GM03348 (cell line): ENCODE measurements around the gene PYDC1.
"Not testable (repeated sequence)": the region's sequence is repeated elsewhere in the genome, so short reads cannot be mapped to it uniquely, and the experiment has no call there.

Source experiments
- DNase-seq: peaks from one replicate; pipeline ENCODE4 v3.0.0; 2012; ENCODE audit warnings: low spot score

The PYDC1 gene

DNA sequence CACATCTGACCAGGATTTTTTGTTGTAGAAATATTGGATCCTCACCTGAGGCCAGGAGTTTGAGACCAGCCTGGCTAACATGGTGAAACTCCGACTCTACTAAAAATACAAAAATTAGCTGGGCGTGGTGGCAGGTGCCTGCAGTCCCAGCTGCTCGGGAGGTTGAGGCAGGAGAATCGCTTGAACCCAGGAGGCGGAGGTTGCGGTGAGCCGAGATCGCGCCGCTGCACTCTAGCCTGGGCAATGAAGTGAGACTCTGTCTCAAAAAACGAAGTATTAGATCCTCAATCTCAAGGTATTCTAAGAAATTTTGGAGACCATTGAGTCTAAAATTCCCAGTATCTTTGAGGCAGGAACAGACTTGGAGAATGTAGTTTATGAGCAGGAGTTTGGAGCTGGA is 21.1 kb downstream of the PYDC1 start:
- DNase-seq = not testable (repeated sequence)

DNA sequence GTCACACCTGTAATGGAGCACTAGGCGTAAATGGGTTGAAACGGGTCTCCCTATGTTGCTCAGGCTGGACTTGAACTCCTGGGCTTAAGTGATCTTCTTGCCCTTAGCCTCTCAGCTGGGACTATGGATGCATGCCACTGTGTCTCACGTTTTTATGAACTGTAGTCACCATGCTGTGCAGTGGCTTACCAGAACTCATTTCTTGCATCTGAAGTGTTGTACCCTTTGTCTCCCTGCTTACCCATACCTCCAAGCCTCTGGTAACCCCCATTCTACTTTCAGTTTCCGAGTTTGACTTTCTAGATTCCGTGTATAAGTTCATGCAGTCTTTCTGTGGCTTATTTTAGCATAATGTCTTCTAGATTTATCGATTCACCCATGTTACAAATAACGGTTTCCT is 22.0 kb downstream of the PYDC1 start:
- DNase-seq = no peak

DNA sequence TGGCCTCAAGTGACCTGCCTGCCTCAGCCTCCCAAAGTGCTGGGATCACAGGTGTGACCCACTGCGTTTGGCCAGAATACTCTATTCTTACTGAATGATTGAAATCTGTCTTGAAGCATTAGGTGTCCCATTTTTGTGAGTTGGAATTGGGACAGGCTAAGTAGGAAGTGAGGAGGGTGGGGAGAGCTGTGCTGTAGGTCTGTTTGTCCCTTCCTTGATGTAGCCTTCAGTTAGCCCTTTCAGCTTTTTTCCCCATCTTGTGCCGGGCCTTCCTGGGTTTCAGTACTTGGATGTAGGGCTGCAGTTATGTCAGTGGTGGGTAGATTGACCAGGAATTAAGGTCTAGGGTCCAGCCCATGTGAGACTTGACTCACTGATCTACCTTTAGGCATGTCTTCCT is 23.1 kb downstream of the PYDC1 start:
- DNase-seq = no peak

DNA sequence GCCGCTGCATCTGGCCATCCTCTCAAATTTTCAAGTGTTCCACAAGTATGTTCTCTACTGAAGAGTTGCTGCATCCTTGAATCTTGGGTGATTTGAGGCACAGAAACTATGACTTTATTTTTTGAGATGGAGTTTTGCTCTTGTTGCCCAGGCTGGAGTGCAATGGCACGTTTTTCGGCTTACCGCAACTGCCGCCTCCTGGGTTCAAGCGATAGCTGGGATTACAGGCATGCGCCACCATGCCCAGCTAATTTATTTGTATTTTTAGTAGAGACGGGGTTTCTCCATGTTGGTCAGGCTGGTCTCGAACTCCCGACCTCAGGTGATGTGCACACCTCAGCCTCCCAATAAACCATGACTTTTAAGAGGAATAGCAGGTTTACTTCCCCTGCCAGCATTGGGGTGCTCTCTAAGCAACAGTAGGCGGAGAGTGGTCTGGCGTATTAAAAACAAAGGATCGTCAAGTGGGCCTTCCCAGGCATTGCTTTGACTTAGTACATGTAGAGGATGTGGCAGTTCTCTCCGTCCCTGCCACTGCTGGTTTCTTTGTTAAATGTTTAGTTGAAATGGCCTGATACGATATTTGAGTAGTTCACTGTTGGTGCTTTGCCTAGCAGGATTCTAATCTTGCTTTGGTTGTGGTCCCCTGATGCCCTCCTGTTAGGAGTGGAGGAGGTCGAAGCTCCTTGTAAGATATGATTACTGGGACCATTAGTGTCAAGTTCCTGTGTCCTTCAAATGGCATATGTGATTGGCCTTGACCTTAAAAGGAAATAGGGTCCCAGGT is 23.9 kb downstream of the PYDC1 start:
- no peak for DNase-seq

DNA sequence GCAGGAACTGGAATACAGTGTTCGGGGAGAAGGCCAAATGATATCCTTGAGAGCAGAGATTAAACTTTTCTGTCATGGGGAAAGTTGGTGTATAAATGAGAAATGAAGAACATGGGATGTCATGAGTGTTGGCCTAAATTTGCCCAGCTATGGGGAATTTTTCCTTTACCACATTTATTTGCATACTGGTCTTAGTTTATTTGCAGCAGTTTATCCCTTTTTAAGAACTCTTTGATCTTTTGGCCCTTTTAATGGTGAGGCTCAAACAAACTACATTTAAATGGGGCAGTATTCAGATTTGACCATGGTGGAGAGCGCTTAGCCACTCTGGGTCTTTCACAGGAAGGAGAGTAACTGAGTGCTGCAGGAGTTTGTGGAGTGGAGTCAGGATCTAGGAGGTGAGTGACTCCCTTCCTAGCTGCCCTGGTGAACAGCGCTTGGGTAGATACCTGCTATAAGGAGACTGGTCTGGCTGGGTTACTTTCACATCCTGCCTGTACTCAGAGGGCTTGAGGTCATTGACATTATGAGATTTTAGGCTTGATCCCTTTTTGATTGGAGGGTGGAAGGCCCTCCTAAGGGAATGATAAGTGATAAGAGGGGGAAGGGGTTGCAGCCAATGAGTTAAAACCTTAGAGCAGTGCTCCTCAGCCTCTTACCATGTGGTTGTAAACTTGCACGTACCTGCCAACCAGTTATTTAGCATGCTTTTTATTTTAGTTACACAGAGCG is 25.1 kb downstream of the PYDC1 start:
- DNase-seq = no peak

DNA sequence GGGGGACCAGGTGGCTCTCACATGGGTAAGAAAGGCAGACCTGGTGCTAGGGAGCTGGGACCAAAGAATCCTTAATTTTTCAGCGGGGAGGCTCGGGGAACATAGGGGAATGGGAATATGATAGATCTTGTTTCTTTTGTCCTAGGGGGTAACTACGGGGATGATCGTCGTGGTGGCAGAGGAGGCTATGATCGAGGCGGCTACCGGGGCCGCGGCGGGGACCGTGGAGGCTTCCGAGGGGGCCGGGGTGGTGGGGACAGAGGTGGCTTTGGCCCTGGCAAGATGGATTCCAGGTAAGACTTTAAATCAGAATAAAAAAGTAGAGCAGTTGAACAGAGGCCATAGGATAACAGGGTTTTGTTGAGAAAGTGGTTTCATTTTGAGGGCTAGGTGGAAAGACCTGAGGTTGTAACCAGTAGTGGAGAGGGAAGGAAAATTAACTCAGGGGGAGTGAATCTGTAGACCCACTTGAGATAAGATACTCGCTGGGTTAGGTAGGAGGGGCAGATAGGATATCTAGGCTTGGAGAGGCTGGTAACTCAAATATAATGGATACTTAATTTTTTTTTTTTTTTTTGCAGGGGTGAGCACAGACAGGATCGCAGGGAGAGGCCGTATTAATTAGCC is 26.0 kb downstream of the PYDC1 start:
- DNase-seq = no peak

DNA sequence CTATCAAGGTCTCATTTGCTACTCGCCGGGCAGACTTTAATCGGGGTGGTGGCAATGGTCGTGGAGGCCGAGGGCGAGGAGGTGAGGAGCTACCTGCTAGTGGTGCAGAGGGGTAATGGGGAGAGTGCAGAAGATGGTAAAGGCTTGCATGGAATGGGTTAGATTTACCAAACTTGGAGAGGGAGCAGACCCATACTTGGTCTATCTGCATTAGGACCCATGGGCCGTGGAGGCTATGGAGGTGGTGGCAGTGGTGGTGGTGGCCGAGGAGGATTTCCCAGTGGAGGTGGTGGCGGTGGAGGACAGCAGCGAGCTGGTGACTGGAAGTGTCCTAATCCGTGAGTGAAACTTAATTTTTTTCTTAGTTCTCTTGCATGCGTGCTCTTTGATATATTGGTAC is 26.9 kb downstream of the PYDC1 start:
- no peak for DNase-seq

DNA sequence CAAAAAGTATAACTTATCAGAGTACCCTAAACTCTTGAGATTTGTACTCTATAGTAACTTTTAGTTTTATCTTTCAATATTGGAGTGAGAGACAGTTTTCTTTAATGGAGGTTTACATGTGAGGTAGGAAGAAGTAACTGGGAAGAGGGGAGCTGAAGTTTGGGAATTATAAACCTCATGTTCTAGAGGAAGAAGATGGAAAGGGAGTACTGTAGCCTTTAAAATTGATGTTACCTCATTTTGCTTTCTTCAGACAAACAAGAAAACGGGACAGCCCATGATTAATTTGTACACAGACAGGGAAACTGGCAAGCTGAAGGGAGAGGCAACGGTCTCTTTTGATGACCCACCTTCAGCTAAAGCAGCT is 27.5 kb downstream of the PYDC1 start:
- no peak for DNase-seq

DNA sequence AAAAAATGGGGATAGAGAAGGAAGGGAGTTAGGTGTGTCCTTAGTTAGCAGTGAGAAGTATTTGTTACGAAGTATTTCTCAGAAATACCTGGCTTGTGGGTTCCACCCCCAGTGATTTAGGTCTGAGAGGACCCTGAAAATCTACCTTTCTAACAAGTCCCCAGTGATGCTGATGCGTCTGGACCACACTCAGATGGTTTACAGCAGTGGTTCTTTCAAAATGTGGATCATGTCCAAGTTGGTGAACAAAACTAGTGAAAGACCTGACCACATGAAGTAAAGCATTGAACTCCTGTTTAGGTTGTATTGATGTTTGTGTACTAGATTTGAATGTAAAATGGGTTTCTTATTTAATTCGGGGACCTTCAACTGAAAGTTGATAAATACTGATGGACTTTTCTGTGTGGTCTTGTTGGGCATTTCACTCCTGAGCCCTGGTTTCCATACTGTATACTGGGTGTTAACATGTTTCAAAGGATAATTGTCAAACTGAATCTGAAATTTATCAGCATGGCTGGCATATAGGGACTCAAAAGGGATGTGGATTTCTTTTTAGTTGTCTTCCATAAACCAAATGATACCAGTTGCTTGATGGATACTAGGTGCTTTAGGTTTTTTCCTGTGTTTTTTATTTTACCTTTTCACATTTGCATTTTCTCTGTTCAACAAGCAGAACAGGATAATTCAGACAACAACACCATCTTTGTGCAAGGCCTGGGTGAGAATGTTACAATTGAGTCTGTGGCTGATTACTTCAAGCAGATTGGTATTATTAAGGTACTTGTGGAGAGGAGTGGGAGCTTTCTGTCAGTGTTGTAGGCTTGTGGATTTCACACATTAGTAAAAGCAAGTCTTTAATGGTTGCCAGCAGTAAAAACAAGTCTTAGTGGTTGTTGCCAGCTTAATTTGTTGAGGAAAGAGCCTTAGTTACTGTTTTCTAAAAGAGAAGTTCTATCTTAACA is 28.2 kb downstream of the PYDC1 start:
- DNase-seq = no peak

DNA sequence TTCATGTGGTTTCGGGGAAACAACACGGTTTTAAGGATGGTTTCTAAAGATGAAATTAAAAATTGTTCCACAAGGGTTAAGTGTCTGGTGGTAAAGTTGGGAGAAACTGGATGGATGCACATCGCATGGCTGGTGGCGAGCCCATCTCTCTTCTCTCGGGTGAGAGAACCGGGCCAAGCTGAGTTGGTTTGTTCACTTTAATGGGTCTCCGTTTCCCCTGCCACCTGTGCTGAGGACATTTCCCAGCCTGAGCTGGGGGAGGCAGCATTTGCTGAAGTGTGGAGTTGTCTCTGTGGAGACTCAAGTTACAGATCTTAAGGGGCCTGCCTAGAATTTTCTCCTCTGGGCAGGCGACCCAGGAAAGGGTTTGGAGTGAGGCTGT is 29.1 kb downstream of the PYDC1 start:
- DNase-seq = no peak

DNA sequence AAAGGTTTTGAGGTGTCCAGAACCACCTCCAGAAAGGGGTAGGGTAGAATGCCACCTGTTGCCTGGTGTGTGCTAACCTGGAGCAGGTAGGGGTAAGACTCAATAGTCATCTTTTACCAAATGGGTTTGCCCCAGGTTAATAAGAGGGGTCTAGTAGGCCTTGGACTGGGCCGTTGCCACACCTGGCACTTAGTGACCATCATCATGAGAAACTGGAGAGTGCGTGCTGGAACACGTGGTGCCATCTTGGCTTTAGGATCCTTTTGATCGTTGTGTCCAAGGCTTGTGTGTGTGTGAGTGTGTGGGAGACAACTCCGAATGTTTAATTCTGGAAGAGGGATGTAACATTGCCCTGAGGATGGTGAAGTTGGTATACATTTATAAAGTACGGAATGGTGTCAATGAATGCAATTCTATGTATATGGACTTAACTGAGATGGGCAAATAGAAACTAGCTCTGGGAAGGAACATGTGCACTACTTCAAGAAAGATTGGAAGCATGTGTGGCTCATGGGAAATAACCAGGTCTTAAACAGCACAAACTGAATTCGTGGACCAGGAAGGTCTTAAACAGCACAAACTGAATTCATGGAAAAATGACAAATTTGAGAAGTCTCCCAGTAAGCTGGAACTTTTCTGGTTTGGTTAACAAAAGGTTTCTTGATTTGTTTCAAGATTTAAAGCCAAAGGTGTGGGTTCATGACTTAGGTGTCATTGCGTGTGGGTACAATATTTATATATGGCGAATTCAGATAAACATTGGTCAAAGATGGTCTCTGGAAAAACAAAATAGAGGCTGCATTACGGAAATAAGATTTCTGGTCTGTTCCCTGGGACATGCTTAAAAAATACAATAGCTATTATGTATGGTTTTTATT is 29.8 kb downstream of the PYDC1 start:
- DNase-seq = no peak

DNA sequence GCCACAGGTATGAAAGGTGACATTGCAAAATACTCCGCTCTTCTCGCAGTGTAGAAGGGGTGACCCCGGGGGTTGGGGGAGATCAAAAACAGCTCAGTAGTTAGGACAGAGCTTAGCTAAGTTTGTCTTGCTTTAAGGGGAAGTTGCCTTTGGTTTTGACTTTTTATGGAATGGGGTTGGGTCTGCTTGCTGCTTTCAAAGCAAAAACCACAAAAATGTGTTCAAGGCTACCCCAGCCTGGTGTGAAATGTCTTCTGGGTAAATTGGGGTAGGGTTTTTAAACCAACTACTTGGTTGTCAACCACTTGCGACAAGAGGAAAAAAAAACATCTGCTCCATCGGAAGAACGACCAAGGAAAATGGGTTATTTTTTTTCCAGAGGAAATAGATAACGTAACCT is 30.8 kb downstream of the PYDC1 start:
- DNase-seq = no peak

DNA sequence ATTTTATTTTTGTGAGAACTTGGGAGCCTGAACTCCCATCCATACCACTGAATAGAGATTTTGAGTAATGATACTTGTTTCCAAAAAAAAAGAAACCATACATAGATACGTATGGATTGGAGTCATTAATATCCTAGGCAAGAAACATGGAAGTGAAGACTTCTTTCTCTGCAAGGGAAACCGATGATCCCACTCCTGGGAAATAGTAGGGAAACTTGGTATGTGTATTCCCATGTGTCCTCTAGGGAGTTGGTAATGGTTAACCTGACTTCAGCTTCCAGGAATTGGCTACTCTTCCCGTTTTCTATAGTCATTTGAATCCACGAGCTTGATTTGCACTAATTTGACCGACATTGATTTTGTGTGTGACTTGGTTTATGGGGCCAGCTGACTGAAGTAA is 31.6 kb downstream of the PYDC1 start:
- DNase-seq = no peak

DNA sequence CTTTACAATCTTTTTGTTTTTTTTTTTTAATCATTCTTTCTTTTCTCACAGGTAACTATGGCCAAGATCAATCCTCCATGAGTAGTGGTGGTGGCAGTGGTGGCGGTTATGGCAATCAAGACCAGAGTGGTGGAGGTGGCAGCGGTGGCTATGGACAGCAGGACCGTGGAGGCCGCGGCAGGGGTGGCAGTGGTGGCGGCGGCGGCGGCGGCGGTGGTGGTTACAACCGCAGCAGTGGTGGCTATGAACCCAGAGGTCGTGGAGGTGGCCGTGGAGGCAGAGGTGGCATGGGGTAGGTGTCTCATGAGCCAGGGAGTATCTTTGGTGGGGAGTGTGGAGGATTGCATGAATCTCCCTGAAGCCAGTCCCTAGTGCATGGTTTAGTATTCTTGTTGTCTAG is 32.0 kb downstream of the PYDC1 start:
- DNase-seq = no peak

DNA sequence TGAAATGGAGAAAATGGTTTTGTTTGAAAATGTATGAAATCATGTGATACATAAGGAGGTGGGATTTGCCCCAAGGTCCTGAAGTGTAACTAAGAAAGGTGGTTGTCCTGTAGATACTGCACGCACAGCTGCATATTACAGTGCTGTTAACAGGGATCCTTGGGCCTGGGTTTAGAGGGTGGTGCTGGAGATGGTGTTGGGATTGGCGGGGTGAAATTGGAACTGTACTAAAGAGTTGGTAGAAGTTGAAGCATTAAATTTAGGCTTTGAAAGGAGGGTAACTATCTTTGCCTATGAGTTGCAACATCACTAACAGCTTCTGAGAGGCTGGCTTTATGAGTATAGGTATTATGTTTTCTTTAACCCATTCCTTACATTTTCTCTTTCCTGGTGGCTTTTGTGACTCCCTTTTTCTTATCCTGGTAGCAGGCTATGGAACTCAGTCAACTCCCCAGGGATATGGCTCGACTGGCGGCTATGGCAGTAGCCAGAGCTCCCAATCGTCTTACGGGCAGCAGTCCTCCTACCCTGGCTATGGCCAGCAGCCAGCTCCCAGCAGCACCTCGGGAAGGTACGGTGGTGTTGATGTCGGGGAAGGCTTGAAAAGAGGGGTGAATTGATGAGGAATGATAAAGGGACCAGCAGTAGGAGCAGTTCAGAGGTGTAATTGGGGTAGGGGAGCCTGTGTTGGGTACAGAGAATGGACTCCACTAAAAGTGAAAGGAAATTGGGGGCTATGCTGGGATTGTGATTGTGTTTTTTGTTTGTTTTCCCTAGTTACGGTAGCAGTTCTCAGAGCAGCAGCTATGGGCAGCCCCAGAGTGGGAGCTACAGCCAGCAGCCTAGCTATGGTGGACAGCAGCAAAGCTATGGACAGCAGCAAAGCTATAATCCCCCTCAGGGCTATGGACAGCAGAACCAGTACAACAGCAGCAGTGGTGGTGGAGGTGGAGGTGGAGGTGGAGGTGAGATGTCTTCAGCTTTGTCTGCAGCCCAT is 33.2 kb downstream of the PYDC1 start:
- DNase-seq = no peak

DNA sequence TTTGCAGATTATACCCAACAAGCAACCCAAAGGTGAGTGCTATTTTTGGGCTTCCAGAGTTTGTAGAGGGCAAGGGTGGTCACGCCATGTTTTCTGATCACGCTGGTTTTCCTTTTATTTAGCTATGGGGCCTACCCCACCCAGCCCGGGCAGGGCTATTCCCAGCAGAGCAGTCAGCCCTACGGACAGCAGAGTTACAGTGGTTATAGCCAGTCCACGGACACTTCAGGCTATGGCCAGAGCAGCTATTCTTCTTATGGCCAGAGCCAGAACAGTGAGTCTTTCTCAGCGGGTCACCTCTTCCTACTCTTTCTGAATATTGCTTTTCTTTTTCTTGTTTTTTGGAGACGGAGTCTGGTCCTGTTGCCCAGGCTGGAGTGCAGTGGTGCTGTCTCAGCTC is 34.5 kb downstream of the PYDC1 start:
- peak; percentile 44 for DNase-seq

DNA sequence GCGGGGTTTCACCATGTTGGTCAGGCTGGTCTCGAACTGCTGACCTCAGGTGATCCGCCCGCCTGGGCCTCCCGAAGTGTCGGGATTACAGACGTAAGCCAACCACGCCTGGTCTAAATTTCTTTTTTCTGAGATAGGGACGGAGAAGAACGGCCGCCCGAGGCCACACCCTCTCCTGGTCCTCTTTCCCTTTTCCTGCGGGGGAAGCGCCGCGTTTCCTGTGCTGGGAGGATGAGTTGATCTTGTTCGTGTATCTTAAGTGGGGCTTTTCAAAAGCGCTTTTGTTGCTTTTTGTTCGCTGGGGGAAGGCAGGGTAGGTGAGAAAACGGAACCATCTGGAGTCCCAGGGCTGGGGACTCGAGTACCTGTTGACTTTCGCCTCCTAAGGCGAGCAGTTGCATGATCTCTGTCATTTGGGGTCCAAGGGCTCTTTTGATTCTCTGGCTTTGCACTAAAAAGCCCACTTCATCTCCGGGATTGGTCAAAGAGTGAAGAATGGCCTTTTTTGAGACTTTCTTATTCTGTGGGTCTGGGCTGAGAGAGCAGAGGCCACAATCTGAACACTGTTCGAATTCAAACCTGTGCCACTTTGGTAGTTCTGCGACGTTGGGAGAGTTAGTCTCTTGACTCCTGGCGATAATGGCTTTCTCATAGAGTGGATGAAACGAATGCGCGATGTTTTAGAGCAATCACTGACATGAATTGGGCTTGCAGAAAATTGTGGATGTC is 35.7 kb downstream of the PYDC1 start:
- peak; percentile 65 for DNase-seq

DNA sequence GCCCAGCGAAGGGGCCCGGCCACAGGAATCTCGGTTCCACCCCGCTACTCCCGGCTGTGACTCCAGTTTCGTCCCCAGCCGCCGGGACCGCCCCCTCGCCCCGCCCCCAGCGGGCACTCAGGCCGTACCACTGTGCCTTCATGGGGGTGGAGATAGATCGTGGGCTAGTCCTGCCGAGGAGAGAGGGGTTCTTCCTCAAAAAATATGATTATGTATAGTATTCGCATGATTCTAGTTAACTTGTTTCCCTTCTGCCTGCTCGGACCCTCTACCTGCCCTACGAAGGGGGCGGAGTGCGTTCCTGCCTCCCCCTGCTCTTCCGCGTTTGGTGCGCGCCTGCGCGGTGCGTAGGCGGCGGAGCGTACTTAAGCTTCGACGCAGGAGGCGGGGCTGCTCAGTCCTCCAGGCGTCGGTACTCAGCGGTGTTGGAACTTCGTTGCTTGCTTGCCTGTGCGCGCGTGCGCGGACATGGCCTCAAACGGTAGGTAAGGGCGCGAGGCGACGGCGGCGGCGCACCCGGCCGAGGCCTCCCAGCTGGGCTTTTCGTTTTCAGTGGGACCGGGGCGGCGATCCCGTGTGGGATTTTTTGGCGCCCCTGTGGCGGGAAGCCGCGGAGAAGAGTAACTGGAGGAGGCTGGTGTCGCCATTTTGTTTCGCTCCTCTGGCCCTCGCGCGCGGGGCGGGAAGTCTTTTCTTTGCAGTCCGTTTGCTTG is 37.0 kb downstream of the PYDC1 start, which contains the start of gene FUS:
TSS of gene FUS (plus strand) at position 393 of the 713 bp plus-strand sequence. CDS start at position 469, 76 bp downstream.
- DNase-seq = peak; percentile 99
